Lower lobe of right lung (tissue), 2 donors: ENCODE results near the gene GFM2. TPM values are rescaled to one million over a fixed set of nuclear protein-coding genes. Genes with fewer than 3 reads are reported as not detected.
"Not testable (repeated sequence)": the region's sequence is repeated elsewhere in the genome, so short reads cannot be mapped to it uniquely, and the experiment has no call there.

ENCODE experiments used
- ATAC-seq, 2 donors: fragments of 200-7000 bp; cut with Tn5 transposase; one replicate each; pipeline ENCODE4 v1.9.1; 2020 to 2022; ENCODE audit warnings: mild to moderate bottlenecking in 2 of 2, moderate library complexity in 2 of 2
- DNase-seq: peaks from one replicate; pipeline ENCODE4 v3.0.0-alpha.2; 2020
- H3K27ac ChIP-seq: fragments of 200-600 bp; one replicate; pipeline ENCODE4 v1.8.0; 2022
- H3K27me3 ChIP-seq: fragments of 200-600 bp; one replicate; pipeline ENCODE4 v1.8.0; 2022; ENCODE audit warnings: low read depth
- H3K36me3 ChIP-seq: fragments of 200-600 bp; one replicate; pipeline ENCODE4 v1.8.0; 2022; ENCODE audit warnings: mild to moderate bottlenecking
- H3K4me1 ChIP-seq: fragments of 200-600 bp; one replicate; pipeline ENCODE4 v1.8.0; 2022
- H3K4me3 ChIP-seq: fragments of 200-600 bp; one replicate; pipeline ENCODE4 v1.8.0; 2022; ENCODE audit warnings: mild to moderate bottlenecking
- H3K9me3 ChIP-seq: fragments of 200-600 bp; one replicate; pipeline ENCODE4 v1.8.0; 2022
- CTCF ChIP-seq: fragments of 200-600 bp; IDR thresholded peaks from one replicate; pipeline ENCODE4 v1.8.0; 2022; ENCODE audit warnings: antibody characterized with exemption, mild to moderate bottlenecking
- intact Hi-C: fragments of 100-400 bp; cut with DNase I; formaldehyde crosslinking; loops from one replicate; pipeline ENCODE4 v1.11.0; 2022
- total RNA-seq: library from RNA; stranded (reverse); fragmentation: NEBNext Ultra II Directional; extraction: Animal tissue kit (Norgen Biotek cat#: 25700); gene quantifications from one replicate; pipeline ENCODE4 v1.2.1, GENCODE V29; 2021
- donor health status: DM: no; HTN: yes; CAD: no; lungs with severe emphysema.

GFM2 gene
- total RNA-seq, 1 donor from 2014 or later = 19.8 TPM

GRCh38 chr5:74761241-74761640 is 5.7 kb downstream of the GFM2 start:
- DNase-seq (no peak), ATAC-seq (no peak)
- intact Hi-C loops = no loop called here
- TF ChIP-seq CTCF = no peak
- Histone ChIP-seq H3K27ac (no peak overlapping the region), H3K9me3 (no peaks in the 10 kb centered on the region), H3K27me3 (no peaks in the 10 kb centered on the region), H3K4me1 (peaks cover 28% of the 10 kb centered on the region), H3K4me3 (no peak overlapping the region), H3K36me3 (peaks cover 72% of the 10 kb centered on the region)

GRCh38 chr5:74748742-74749141 is 18.2 kb downstream of the GFM2 start:
- H3K9me3 ChIP-seq, H3K27ac ChIP-seq, H3K4me1 ChIP-seq, intact Hi-C loops, ATAC-seq, H3K4me3 ChIP-seq, DNase-seq, H3K27me3 ChIP-seq: not testable (repeated sequence)
- peaks cover 72% of the 10 kb centered on the region for H3K36me3 ChIP-seq

- H3K27me3 ChIP-seq = no peaks in the 10 kb centered on the region
- H3K27ac ChIP-seq = no peak overlapping the region
- no peaks in the 10 kb centered on the region for H3K4me1 ChIP-seq
- peaks cover 72% of the 10 kb centered on the region for H3K36me3 ChIP-seq
- DNase-seq (no peak), ATAC-seq (no peak)
- no peak for TF ChIP-seq CTCF
- H3K9me3 ChIP-seq = no peaks in the 10 kb centered on the region
- intact Hi-C loops = no loop called here
- H3K4me3 ChIP-seq = no peak overlapping the region
These were observed 28.5 kb downstream of the GFM2 start for GRCh38 chr5:74738406-74738805.

- H3K4me1 ChIP-seq = no peaks in the 10 kb centered on the region
- DNase-seq (no peak), ATAC-seq (no peak)
- H3K27me3 ChIP-seq = no peaks in the 10 kb centered on the region
- no peak overlapping the region for H3K27ac ChIP-seq
- H3K36me3 ChIP-seq = peaks cover 75% of the 10 kb centered on the region
- no peak overlapping the region for H3K4me3 ChIP-seq
- intact Hi-C loops = no loop called here
- H3K9me3 ChIP-seq = no peaks in the 10 kb centered on the region
- TF ChIP-seq CTCF = no peak
These were observed 30.2 kb downstream of the GFM2 start for GRCh38 chr5:74736759-74737158.

DNA sequence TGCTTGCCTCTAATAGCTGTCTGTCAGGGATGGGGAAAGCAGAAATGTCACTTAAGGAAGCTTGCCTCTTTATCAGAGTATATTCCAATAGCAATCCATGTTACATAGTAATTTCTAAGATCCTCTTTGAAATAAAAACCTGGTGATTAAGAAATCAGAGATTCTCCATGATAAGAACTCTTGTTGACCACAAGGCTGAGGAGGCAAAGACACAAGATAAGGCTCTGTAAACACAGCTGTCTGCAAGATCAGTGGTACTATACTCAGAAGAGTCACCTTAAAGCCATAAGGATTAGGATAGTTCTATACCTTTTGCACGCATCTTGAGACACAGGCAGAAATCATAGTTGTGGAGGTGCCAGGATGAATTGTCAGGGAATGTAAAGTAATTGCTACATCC is 41.6 kb downstream of the GFM2 start:
- ATAC-seq = no peak
- no peaks in the 10 kb centered on the region for H3K27me3 ChIP-seq
- intact Hi-C loops = no loop called here
- no peaks in the 10 kb centered on the region for H3K9me3 ChIP-seq
- no peak overlapping the region for H3K4me3 ChIP-seq
- H3K4me1 ChIP-seq = no peaks in the 10 kb centered on the region
- H3K36me3 ChIP-seq = peaks cover 97% of the 10 kb centered on the region
- DNase-seq = no peak
- H3K27ac ChIP-seq = no peak overlapping the region
- TF ChIP-seq CTCF = no peak

GRCh38 chr5:74722271-74722670 is 44.6 kb downstream of the GFM2 start:
- peaks cover 100% of the 10 kb centered on the region for H3K36me3 ChIP-seq
- no peaks in the 10 kb centered on the region for H3K9me3 ChIP-seq
- ATAC-seq (no peak), DNase-seq (no peak)
- no peaks in the 10 kb centered on the region for H3K27me3 ChIP-seq
- no peak overlapping the region for H3K4me3 ChIP-seq
- no peak for TF ChIP-seq CTCF
- no peak overlapping the region for H3K27ac ChIP-seq
- no peaks in the 10 kb centered on the region for H3K4me1 ChIP-seq
- intact Hi-C loops = no loop called here
